PC-9 (cell line): Measurements from ENCODE around the gene MAP3K19. TPM values are rescaled to one million over a fixed set of nuclear protein-coding genes. Genes with fewer than 3 reads are reported as not detected.

Experiments
- BruUV-seq: library from RNA; stranded (reverse); fragments of 400-500 nt; replicated peaks from 2 replicates; lab custom pipeline; 2021; lab: Mats Ljungman, UMichigan
- CTCF ChIA-PET: fragments of 300-600 bp; sonication (Branson Sonifier 250); formaldehyde crosslinking; loops from one replicate; lab custom pipeline; 2022; ENCODE audit warnings: antibody characterized with exemption; lab: Charles Lee
- POLR2A ChIA-PET: fragments of 300-600 bp; sonication (Branson Sonifier 250); formaldehyde crosslinking; loops from one replicate; lab custom pipeline; 2022; ENCODE audit warnings: antibody characterized with exemption; ENCODE audit not compliant: unreplicated experiment; lab: Charles Lee
- DNase-seq, 2 experiments: peaks; one replicate each; pipeline versions ENCODE4 v3.0.0 to v3.0.0-alpha.2; 2015 to 2022; ENCODE audit warnings: mixed read lengths in 1 of 2
- H2AFZ ChIP-seq: fragments of 200-600 bp; sonication (generic); 2 replicates; pipeline ENCODE4 v1.8.1; 2017; ENCODE audit warnings: antibody characterized with exemption
- H3F3A ChIP-seq: fragments of 200-600 bp; sonication (generic); 2 replicates; pipeline ENCODE4 v1.8.1; 2017; ENCODE audit warnings: antibody characterized with exemption, mild to moderate bottlenecking, low read depth; ENCODE audit not compliant: insufficient read depth
- H3K27ac ChIP-seq: fragments of 200-600 bp; sonication (generic); 2 replicates; pipeline ENCODE4 v1.6.1; 2016; ENCODE audit warnings: mixed run types
- H3K27me3 ChIP-seq: fragments of 200-600 bp; sonication (generic); 2 replicates; pipeline ENCODE4 v1.6.1; 2016; ENCODE audit warnings: low read depth, mixed run types; ENCODE audit not compliant: insufficient read depth
- H3K36me3 ChIP-seq: fragments of 200-600 bp; sonication (generic); 2 replicates; pipeline ENCODE4 v1.6.1; 2016; ENCODE audit warnings: low read depth, mixed run types
- H3K4me1 ChIP-seq: fragments of 200-600 bp; sonication (generic); replicated peaks from 2 replicates; pipeline ENCODE4 v1.6.1; 2016; ENCODE audit warnings: mixed run types; ENCODE audit not compliant: insufficient read depth
- H3K4me2 ChIP-seq: fragments of 200-600 bp; sonication (generic); 2 replicates; pipeline ENCODE4 v1.6.1; 2017; ENCODE audit warnings: mixed run types
- H3K4me3 ChIP-seq: fragments of 200-600 bp; sonication (generic); 2 replicates; pipeline ENCODE4 v1.6.1; 2016; ENCODE audit warnings: mixed run types
- H3K79me2 ChIP-seq: fragments of 200-600 bp; sonication (generic); 2 replicates; pipeline ENCODE4 v1.6.1; 2017; ENCODE audit warnings: low read depth, mixed run types
- H3K9me2 ChIP-seq: fragments of 200-600 bp; sonication (generic); 2 replicates; pipeline ENCODE4 v1.8.1; 2017; ENCODE audit warnings: mild to moderate bottlenecking; ENCODE audit not compliant: insufficient read depth
- H3K9me3 ChIP-seq: fragments of 200-600 bp; sonication (generic); 2 replicates; pipeline ENCODE4 v1.8.1; 2016; ENCODE audit warnings: low read depth; ENCODE audit not compliant: insufficient read depth
- H4K20me1 ChIP-seq: fragments of 200-600 bp; sonication (generic); 2 replicates; pipeline ENCODE4 v1.8.1; 2017; ENCODE audit not compliant: insufficient read depth
- EZH2 ChIP-seq: fragments of 200-600 bp; sonication (generic); IDR thresholded peaks from 2 replicates; pipeline ENCODE4 v1.8.0; 2017; ENCODE audit warnings: antibody characterized with exemption, low read depth
- intact Hi-C: fragments of 100-400 bp; cut with micrococcal nuclease; formaldehyde crosslinking; loops from one replicate; pipeline ENCODE4 v1.10.0; 2022; ENCODE audit not compliant: unreplicated experiment
- total RNA-seq: library from RNA; stranded (reverse); gene quantifications from 2 replicates; pipeline ENCODE4 v1.2.3, GENCODE V29; 2021
- TF ChIP-seq, protein P1 (sequence below): fragments of 200-600 bp; sonication (generic); conservative IDR thresholded peaks from 2 replicates; pipeline ENCODE4 v1.6.1; 2017; ENCODE audit warnings: mixed run types, antibody characterized with exemption, mild to moderate bottlenecking, moderate library complexity

MAP3K19 gene
- total RNA-seq, 1 experiment from 2014 or later = not detected

DNA sequence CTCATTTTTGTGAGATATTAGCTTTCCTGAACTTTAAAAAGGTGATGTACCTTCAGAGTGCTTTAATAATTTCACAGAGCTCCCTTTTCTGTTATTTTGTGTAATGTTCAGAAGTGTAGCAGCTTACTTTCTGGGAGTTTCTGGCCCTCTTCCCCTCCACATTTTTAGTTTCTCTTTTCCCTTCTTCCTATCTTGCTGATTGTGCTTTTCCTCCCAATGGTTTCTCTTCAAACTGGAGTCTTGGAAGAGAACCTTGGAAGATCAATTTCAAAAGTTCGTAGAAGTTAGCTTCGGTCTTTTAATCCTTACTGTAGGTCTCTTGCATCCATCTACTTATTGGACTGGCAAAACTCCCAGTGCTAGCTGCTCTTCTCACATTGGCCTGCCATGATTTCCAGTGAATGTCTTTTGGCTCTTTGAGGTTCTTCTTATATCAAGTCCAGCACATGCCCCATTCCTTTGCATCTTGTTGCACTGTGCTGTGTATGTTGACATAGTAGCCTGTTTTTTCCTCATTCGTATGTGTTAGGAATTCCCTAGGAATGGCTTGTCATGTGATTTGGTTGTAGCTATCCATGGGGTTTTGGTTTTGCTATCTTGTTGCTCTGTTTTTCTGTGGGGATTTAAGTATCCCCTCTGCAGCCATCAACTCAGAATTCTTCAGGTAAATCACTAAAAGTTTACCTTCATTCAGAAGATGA is 120.9 kb downstream of the MAP3K19 start:
- Histone ChIP-seq H3K9me3 (no peaks in the 10 kb centered on the region), H3F3A (peaks cover 2% of the 10 kb centered on the region; the same call in 1 of the 2 replicates), H3K4me3 (no peak overlapping the region), H3K4me2 (no peak overlapping the region), H3K9me2 (no peaks in the 10 kb centered on the region), H3K4me1 (peaks cover 3% of the 10 kb centered on the region; the same call in 1 of the 2 replicates), H4K20me1 (peaks cover 95% of the 10 kb centered on the region), H2AFZ (no peak overlapping the region), H3K27me3 (no peaks in the 10 kb centered on the region), H3K79me2 (peaks cover 98% of the 10 kb centered on the region), H3K36me3 (peaks cover 19% of the 10 kb centered on the region), H3K27ac (no peak overlapping the region)
- ChIA-PET POLR2A (interaction anchor here (0.6 kb wide), 1 partner anchor 9 kb away, joined by 3 read pairs; no protein-coding TSS in a partner anchor), CTCF (no interaction called here)
- BruUV-seq = no TSS peak
- no peak for DNase-seq
- TF ChIP-seq, protein P1, sequence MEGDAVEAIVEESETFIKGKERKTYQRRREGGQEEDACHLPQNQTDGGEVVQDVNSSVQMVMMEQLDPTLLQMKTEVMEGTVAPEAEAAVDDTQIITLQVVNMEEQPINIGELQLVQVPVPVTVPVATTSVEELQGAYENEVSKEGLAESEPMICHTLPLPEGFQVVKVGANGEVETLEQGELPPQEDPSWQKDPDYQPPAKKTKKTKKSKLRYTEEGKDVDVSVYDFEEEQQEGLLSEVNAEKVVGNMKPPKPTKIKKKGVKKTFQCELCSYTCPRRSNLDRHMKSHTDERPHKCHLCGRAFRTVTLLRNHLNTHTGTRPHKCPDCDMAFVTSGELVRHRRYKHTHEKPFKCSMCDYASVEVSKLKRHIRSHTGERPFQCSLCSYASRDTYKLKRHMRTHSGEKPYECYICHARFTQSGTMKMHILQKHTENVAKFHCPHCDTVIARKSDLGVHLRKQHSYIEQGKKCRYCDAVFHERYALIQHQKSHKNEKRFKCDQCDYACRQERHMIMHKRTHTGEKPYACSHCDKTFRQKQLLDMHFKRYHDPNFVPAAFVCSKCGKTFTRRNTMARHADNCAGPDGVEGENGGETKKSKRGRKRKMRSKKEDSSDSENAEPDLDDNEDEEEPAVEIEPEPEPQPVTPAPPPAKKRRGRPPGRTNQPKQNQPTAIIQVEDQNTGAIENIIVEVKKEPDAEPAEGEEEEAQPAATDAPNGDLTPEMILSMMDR = no peak
- TF ChIP-seq EZH2 = no peak
- intact Hi-C loops = no loop called here

DNA sequence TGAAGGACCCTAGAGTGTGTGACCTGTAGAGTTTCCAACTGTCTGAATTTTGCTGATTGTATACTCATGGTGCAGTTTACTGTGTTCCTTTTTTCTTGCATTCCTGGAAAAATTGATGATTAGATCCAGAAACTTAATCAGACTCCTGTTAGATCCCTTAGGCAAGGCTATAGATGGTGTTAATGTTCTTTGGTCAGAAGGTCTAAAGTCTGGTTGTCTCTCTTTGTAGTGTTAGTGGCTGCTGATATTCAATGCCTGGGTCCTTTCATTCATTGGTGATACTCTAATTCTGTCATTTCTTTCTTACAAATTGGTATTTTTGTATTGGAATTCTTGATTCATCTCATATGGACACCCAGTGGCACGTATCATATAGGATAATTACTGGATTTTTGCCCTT is 122.3 kb downstream of the MAP3K19 start:
- H3K9me3 ChIP-seq = no peaks in the 10 kb centered on the region
- H3K79me2 ChIP-seq = peaks cover 99% of the 10 kb centered on the region
- no peak overlapping the region for H3K27ac ChIP-seq
- CTCF ChIA-PET = no interaction called here
- H3K36me3 ChIP-seq = peaks cover 26% of the 10 kb centered on the region
- no peaks in the 10 kb centered on the region for H3F3A ChIP-seq
- H3K4me1 ChIP-seq = peaks cover 16% of the 10 kb centered on the region
- no peak overlapping the region for H3K4me2 ChIP-seq
- H3K4me3 ChIP-seq = no peak overlapping the region
- H3K9me2 ChIP-seq = no peaks in the 10 kb centered on the region
- POLR2A ChIA-PET = no interaction called here
- no peak overlapping the region for H2AFZ ChIP-seq
- peaks cover 95% of the 10 kb centered on the region for H4K20me1 ChIP-seq
- H3K27me3 ChIP-seq = no peaks in the 10 kb centered on the region
- no TSS peak for BruUV-seq
- intact Hi-C loops = no loop called here
- TF ChIP-seq, protein P1 = no peak
- no peak for TF ChIP-seq EZH2
- no peak for DNase-seq

GRCh38 chr2:134919341-134920210 is 127.7 kb downstream of the MAP3K19 start:
- peaks cover 57% of the 10 kb centered on the region for H3K79me2 ChIP-seq
- H3K4me1 ChIP-seq = peaks cover 27% of the 10 kb centered on the region
- intact Hi-C loops = loop anchor here (5.0 to 10.0 kb wide), 3 partner anchors 135 to 805 kb away; partner anchors contain the start of genes R3HDM1, RAB3GAP1 and ZRANB3
- no TSS peak for BruUV-seq
- H3K27ac ChIP-seq = peak overlapping the region; percentile 94
- H3K4me3 ChIP-seq = peak overlapping the region; percentile 91
- H3K36me3 ChIP-seq = peaks cover 13% of the 10 kb centered on the region
- CTCF ChIA-PET = no interaction called here
- H2AFZ ChIP-seq = peak overlapping the region; percentile 80; the same call in 1 of the 2 replicates
- POLR2A ChIA-PET = interaction anchor here (0.6 kb wide), 1 partner anchor 691 kb away, joined by 3 read pairs; no protein-coding TSS in a partner anchor
- peaks cover 12% of the 10 kb centered on the region for H3F3A ChIP-seq
- TF ChIP-seq, protein P1 = no peak
- no peak for TF ChIP-seq EZH2
- no peak for DNase-seq
- H3K9me2 ChIP-seq = no peaks in the 10 kb centered on the region
- no peaks in the 10 kb centered on the region for H3K9me3 ChIP-seq
- peak overlapping the region; percentile 86 for H3K4me2 ChIP-seq
- H3K27me3 ChIP-seq = no peaks in the 10 kb centered on the region
- peaks cover 50% of the 10 kb centered on the region for H4K20me1 ChIP-seq
